ENCODE results near the gene CYP27C1. TPM values are rescaled to one million over a fixed set of nuclear protein-coding genes. Genes with fewer than 3 reads are reported as not detected.
A peak's percentile ranks its signal among the peaks of the same experiment; 100 is the strongest.
"Not testable (repeated sequence)": the region's sequence is repeated elsewhere in the genome, so short reads cannot be mapped to it uniquely, and the experiment has no call there.

Gene CYP27C1
- total RNA-seq, 1 donor from 2014 or later, result 8.0 TPM

GRCh38 chr2:127255721-127256120 lies 35.6 kb upstream of the CYP27C1 start:
- peaks cover 30% of the 10 kb centered on the region for H3K36me3 Mint-ChIP-seq (ENCODE audit: insufficient read depth)
- peak overlapping the region; percentile 25 for H3K27ac Mint-ChIP-seq
- no peak for TF ChIP-seq CTCF (IDR thresholded peaks at IDR 0.05; ENCODE audit: unreplicated experiment)
- peaks cover 13% of the 10 kb centered on the region for H3K4me1 Mint-ChIP-seq (ENCODE audit: low read depth)
- H3K27me3 Mint-ChIP-seq, result no peaks in the 10 kb centered on the region
- no peak for DNase-seq (ENCODE audit: low spot score, unreplicated experiment)
- no peak overlapping the region for H3K4me3 Mint-ChIP-seq (ENCODE audit: low read depth)
- H3K9me3 Mint-ChIP-seq (ENCODE audit: low read depth), result no peaks in the 10 kb centered on the region

GRCh38 chr2:127255146-127255545 lies 35.0 kb upstream of the CYP27C1 start:
- peaks cover 30% of the 10 kb centered on the region for H3K36me3 Mint-ChIP-seq (ENCODE audit: insufficient read depth)
- H3K4me3 Mint-ChIP-seq (ENCODE audit: low read depth), result no peak overlapping the region
- no peaks in the 10 kb centered on the region for H3K9me3 Mint-ChIP-seq (ENCODE audit: low read depth)
- DNase-seq (ENCODE audit: low spot score, unreplicated experiment), result no peak
- H3K27me3 Mint-ChIP-seq, result no peaks in the 10 kb centered on the region
- H3K4me1 Mint-ChIP-seq (ENCODE audit: low read depth), result peaks cover 13% of the 10 kb centered on the region
- TF ChIP-seq CTCF (IDR thresholded peaks at IDR 0.05; ENCODE audit: unreplicated experiment), result no peak
- H3K27ac Mint-ChIP-seq, result peak overlapping the region; percentile 25

- Mint-ChIP-seq H3K27me3 (no peaks in the 10 kb centered on the region), H3K27ac (no peak overlapping the region), H3K4me1 (ENCODE audit: low read depth) (peaks cover 13% of the 10 kb centered on the region), H3K36me3 (ENCODE audit: insufficient read depth) (peaks cover 28% of the 10 kb centered on the region), H3K9me3 (ENCODE audit: low read depth) (no peaks in the 10 kb centered on the region), H3K4me3 (ENCODE audit: low read depth) (no peak overlapping the region)
- DNase-seq (ENCODE audit: low spot score, unreplicated experiment), result no peak
- no peak for TF ChIP-seq CTCF (IDR thresholded peaks at IDR 0.05; ENCODE audit: unreplicated experiment)
Measured at GRCh38 chr2:127254386-127254981, 34.4 kb upstream of the CYP27C1 start.

GRCh38 chr2:127241184-127241583 lies 21.1 kb upstream of the CYP27C1 start:
- H3K27ac Mint-ChIP-seq; H3K36me3 Mint-ChIP-seq (ENCODE audit: insufficient read depth); DNase-seq (ENCODE audit: low spot score, unreplicated experiment); H3K27me3 Mint-ChIP-seq; H3K4me1 Mint-ChIP-seq (ENCODE audit: low read depth); H3K4me3 Mint-ChIP-seq (ENCODE audit: low read depth): not testable (repeated sequence)
- peaks cover 24% of the 10 kb centered on the region for H3K9me3 Mint-ChIP-seq (ENCODE audit: low read depth)

GRCh38 chr2:127239395-127239794 lies 19.3 kb upstream of the CYP27C1 start:
- Mint-ChIP-seq H3K36me3 (ENCODE audit: insufficient read depth) (peaks cover 5% of the 10 kb centered on the region), H3K27ac (no peak overlapping the region), H3K27me3 (no peaks in the 10 kb centered on the region), H3K9me3 (ENCODE audit: low read depth) (peaks cover 24% of the 10 kb centered on the region), H3K4me1 (ENCODE audit: low read depth) (no peaks in the 10 kb centered on the region), H3K4me3 (ENCODE audit: low read depth) (no peak overlapping the region)
- TF ChIP-seq CTCF (IDR thresholded peaks at IDR 0.05; ENCODE audit: unreplicated experiment), result no peak
- DNase-seq (ENCODE audit: low spot score, unreplicated experiment), result no peak

- H3K36me3 Mint-ChIP-seq (ENCODE audit: insufficient read depth); H3K4me3 Mint-ChIP-seq (ENCODE audit: low read depth); DNase-seq (ENCODE audit: low spot score, unreplicated experiment); H3K27me3 Mint-ChIP-seq; H3K27ac Mint-ChIP-seq; H3K4me1 Mint-ChIP-seq (ENCODE audit: low read depth): not testable (repeated sequence)
- peaks cover 24% of the 10 kb centered on the region for H3K9me3 Mint-ChIP-seq (ENCODE audit: low read depth)
Measured at GRCh38 chr2:127237768-127238167, 17.7 kb upstream of the CYP27C1 start.

Data from progenitor cell of endocrine pancreas (in vitro differentiated cells).